Neutrophil (primary cell): ENCODE results near the gene TRIM72.

Experiments used
- H3K27ac ChIP-seq: fragments of 200-600 bp; sonication (generic); 2 replicates; pipeline ENCODE4 v1.5.1; 2016; ENCODE audit warnings: mild to moderate bottlenecking, moderate library complexity
- H3K27me3 ChIP-seq: fragments of 200-600 bp; sonication (generic); 2 replicates; pipeline ENCODE4 v1.6.0; 2016; ENCODE audit warnings: mild to moderate bottlenecking
- H3K36me3 ChIP-seq: fragments of 200-600 bp; sonication (generic); 2 replicates; pipeline ENCODE4 v1.5.1; 2017
- H3K4me1 ChIP-seq, 2 experiments: fragments of 200-600 bp in 1 of 2; sonication (generic) in 1 of 2; 1 replicate in 1 of 2; 2 replicates in 1 of 2; pipeline versions ENCODE4 v1.5.1 to v1.6.1; 2013 to 2016; ENCODE audit warnings: low read depth in 1 of 2, low read length in 1 of 2, mild to moderate bottlenecking in 1 of 2, moderate library complexity in 1 of 2; ENCODE audit not compliant: control insufficient read depth in 1 of 2, insufficient read depth in 1 of 2
- H3K4me3 ChIP-seq, 2 experiments: fragments of 200-600 bp in 1 of 2; sonication (generic) in 1 of 2; 1 replicate in 1 of 2; 2 replicates in 1 of 2; pipeline ENCODE4 v1.5.1; 2013 to 2016; ENCODE audit warnings: low read depth in 1 of 2, low read length in 1 of 2, mild to moderate bottlenecking in 1 of 2, moderate library complexity in 1 of 2
- H3K9me3 ChIP-seq: fragments of 200-600 bp; sonication (generic); 2 replicates; pipeline ENCODE4 v1.5.1; 2016
- CTCF ChIP-seq: fragments of 200-600 bp; sonication (generic); IDR thresholded peaks from 2 replicates; pipeline ENCODE4 v1.5.1; 2016; ENCODE audit warnings: antibody characterized with exemption

Gene TRIM72

GRCh38 chr16:31216422-31217135 lies 2.7 kb downstream of the TRIM72 start, which contains the start of gene PYDC1:
PYDC1 (minus strand) TSS chr16:31217135; CDS start chr16:31217028, 107 bp downstream.
- no peak for TF ChIP-seq CTCF
- Histone ChIP-seq H3K27ac (no peak within 1 kb of the TSS), H3K27me3 (peaks cover 91% of the 10 kb centered on the region), H3K4me3 (peak within 1 kb of the TSS; percentile 64 to 67), H3K9me3 (no peaks in the 10 kb centered on the region), H3K4me1 (peaks cover 26 to 32% of the 10 kb centered on the region in 2 experiments), H3K36me3 (no peaks in the 10 kb centered on the region)

GRCh38 chr16:31217136-31217530 lies 3.2 kb downstream of the TRIM72 start:
- Histone ChIP-seq H3K27me3 (peaks cover 88% of the 10 kb centered on the region), H3K27ac (no peak overlapping the region), H3K36me3 (no peaks in the 10 kb centered on the region), H3K4me3 (peak overlapping the region; percentile 64 to 67), H3K4me1 (peaks cover 29 to 37% of the 10 kb centered on the region in 2 experiments), H3K9me3 (no peaks in the 10 kb centered on the region)
- no peak for TF ChIP-seq CTCF

- Histone ChIP-seq H3K4me3 (no peak overlapping the region), H3K27ac (no peak overlapping the region), H3K36me3 (no peaks in the 10 kb centered on the region), H3K27me3 (peaks cover 68% of the 10 kb centered on the region), H3K4me1 (peaks cover 29 to 36% of the 10 kb centered on the region in 2 experiments), H3K9me3 (no peaks in the 10 kb centered on the region)
- no peak for TF ChIP-seq CTCF
These were observed 5.3 kb downstream of the TRIM72 start for GRCh38 chr16:31219154-31219741.

GRCh38 chr16:31221357-31222160 lies 7.6 kb downstream of the TRIM72 start:
- Histone ChIP-seq H3K36me3 (no peaks in the 10 kb centered on the region), H3K4me1 (peaks cover 10 to 13% of the 10 kb centered on the region in 2 experiments), H3K4me3 (no peak overlapping the region), H3K9me3 (no peaks in the 10 kb centered on the region), H3K27me3 (peaks cover 44% of the 10 kb centered on the region), H3K27ac (no peak overlapping the region)
- no peak for TF ChIP-seq CTCF

- Histone ChIP-seq H3K4me1 (peaks cover 3 to 6% of the 10 kb centered on the region in 2 experiments), H3K27me3 (peaks cover 30% of the 10 kb centered on the region), H3K27ac (no peak overlapping the region), H3K9me3 (no peaks in the 10 kb centered on the region), H3K4me3 (no peak overlapping the region), H3K36me3 (no peaks in the 10 kb centered on the region)
- no peak for TF ChIP-seq CTCF
These were observed 9.1 kb downstream of the TRIM72 start for GRCh38 chr16:31223044-31223443.
